H7 (cell line): Measurements from ENCODE around the gene SORBS1. TPM values are rescaled to one million over a fixed set of nuclear protein-coding genes. Genes with fewer than 3 reads are reported as not detected.
A peak's percentile ranks its signal among the peaks of the same experiment; 100 is the strongest.

Experiments used
- DNase-seq: peaks from one replicate; pipeline ENCODE4 v3.0.0; 2012
- H3K27me3 ChIP-seq: 2 replicates; pipeline ENCODE4 v1.6.0; 2011; ENCODE audit warnings: mild to moderate bottlenecking, low read length; ENCODE audit not compliant: control insufficient read depth, insufficient read depth
- H3K36me3 ChIP-seq: replicated peaks from 2 replicates; pipeline ENCODE4 v1.5.1; 2011; ENCODE audit warnings: low read length; ENCODE audit not compliant: control insufficient read depth, insufficient read depth
- H3K4me3 ChIP-seq: 2 replicates; pipeline ENCODE4 v1.5.1; 2011; ENCODE audit warnings: low read depth, mild to moderate bottlenecking, control low read depth, low read length, moderate library complexity; ENCODE audit not compliant: insufficient read depth
- total RNA-seq: library from RNA; depleted of rRNA; stranded (reverse); fragments of >200 nt; shearing (Covaris generic); gene quantifications from 2 replicates; pipeline ENCODE4 v1.2.3, GENCODE V29; 2014; rRNA removed

Gene SORBS1
- total RNA-seq, result 10.2 and 12.7 TPM in 2 replicates

GRCh38 chr10:95561177-95561863, at the start of gene SORBS1:
TSS of gene SORBS1 (minus strand) at chr10:95561371. CDS start at chr10:95441135, 120,236 bp downstream.
- Histone ChIP-seq H3K27me3 (peaks cover 4% of the 10 kb centered on the region), H3K36me3 (no peaks in the 10 kb centered on the region)

GRCh38 chr10:95610727-95611126, 49.6 kb upstream of the SORBS1 start:
- Histone ChIP-seq H3K4me3 (no peak overlapping the region), H3K36me3 (peaks cover 56% of the 10 kb centered on the region), H3K27me3 (no peaks in the 10 kb centered on the region)
- no peak for DNase-seq

More at GRCh38 chr10:95561177-95561863, at the start of gene SORBS1:
- peak; percentile 98 for DNase-seq
- H3K4me3 ChIP-seq, result peak within 1 kb of the TSS; percentile 69

GRCh38 chr10:95606922-95607321, 45.8 kb upstream of the SORBS1 start:
- no peak for DNase-seq
- H3K27me3 ChIP-seq, result no peaks in the 10 kb centered on the region
- H3K36me3 ChIP-seq, result peaks cover 34% of the 10 kb centered on the region
- H3K4me3 ChIP-seq, result no peak overlapping the region

GRCh38 chr10:95605163-95605562, 44.0 kb upstream of the SORBS1 start:
- Histone ChIP-seq H3K36me3 (peaks cover 22% of the 10 kb centered on the region), H3K27me3 (no peaks in the 10 kb centered on the region), H3K4me3 (no peak overlapping the region)
- no peak for DNase-seq

GRCh38 chr10:95604630-95605029, 43.5 kb upstream of the SORBS1 start:
- Histone ChIP-seq H3K27me3 (no peaks in the 10 kb centered on the region), H3K4me3 (no peak overlapping the region), H3K36me3 (peaks cover 18% of the 10 kb centered on the region)
- no peak for DNase-seq

DNA sequence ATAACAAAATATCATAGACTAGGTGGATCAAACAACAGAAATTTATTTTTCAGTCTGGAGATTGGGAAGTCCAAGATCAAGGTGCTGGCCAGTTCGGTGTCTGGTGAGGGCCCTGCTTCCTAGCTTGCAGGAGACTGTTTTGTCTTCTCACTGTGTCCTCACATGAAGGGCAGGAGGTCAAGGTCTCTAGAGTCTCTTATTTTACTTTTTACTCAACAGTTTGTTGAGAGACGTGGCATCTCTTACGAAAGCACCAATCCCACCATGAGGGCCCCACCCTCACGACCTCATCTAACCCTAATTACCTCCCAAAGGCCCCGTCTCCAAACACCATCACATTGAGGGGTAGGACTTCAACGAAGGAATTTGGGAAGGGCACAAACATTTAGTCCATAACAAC, 41.2 kb upstream of the SORBS1 start:
- H3K27me3 ChIP-seq, result no peaks in the 10 kb centered on the region
- peaks cover 4% of the 10 kb centered on the region for H3K36me3 ChIP-seq
- H3K4me3 ChIP-seq, result no peak overlapping the region
- DNase-seq, result no peak

GRCh38 chr10:95601116-95601719, 40.0 kb upstream of the SORBS1 start:
- DNase-seq, result peak; percentile 81
- Histone ChIP-seq H3K4me3 (no peak overlapping the region), H3K27me3 (no peaks in the 10 kb centered on the region), H3K36me3 (no peaks in the 10 kb centered on the region; the same call in 1 of the 2 replicates)

- Histone ChIP-seq H3K36me3 (no peaks in the 10 kb centered on the region), H3K4me3 (no peak overlapping the region), H3K27me3 (no peaks in the 10 kb centered on the region)
- DNase-seq, result no peak
These were observed 39.0 kb upstream of the SORBS1 start for GRCh38 chr10:95600158-95600557.

- H3K4me3 ChIP-seq, result no peak overlapping the region
- DNase-seq, result no peak
- H3K36me3 ChIP-seq, result no peaks in the 10 kb centered on the region
- no peaks in the 10 kb centered on the region for H3K27me3 ChIP-seq
These were observed 36.6 kb upstream of the SORBS1 start for GRCh38 chr10:95597788-95598187.

DNA sequence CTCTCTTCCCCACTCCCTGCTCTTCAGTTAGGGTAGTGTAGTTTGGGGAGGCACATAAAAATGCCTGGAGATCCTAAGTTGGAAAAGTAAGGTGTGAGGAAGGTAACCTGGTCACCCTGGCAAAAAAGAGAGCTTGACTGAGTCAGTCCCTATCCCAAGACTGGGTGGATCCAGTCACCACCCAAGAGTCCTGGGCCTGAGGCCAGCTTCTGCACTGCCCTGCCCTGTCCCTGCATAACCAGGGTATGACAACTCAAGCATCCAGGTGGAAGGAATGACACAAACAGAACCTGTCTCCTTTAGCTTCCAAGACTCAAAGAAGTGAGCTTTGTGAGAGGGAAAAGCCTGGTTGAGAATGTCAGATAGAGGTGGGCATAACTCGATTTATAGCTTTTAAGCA, 26.9 kb upstream of the SORBS1 start:
- Histone ChIP-seq H3K36me3 (no peaks in the 10 kb centered on the region), H3K4me3 (no peak overlapping the region), H3K27me3 (no peaks in the 10 kb centered on the region)
- DNase-seq, result no peak

DNA sequence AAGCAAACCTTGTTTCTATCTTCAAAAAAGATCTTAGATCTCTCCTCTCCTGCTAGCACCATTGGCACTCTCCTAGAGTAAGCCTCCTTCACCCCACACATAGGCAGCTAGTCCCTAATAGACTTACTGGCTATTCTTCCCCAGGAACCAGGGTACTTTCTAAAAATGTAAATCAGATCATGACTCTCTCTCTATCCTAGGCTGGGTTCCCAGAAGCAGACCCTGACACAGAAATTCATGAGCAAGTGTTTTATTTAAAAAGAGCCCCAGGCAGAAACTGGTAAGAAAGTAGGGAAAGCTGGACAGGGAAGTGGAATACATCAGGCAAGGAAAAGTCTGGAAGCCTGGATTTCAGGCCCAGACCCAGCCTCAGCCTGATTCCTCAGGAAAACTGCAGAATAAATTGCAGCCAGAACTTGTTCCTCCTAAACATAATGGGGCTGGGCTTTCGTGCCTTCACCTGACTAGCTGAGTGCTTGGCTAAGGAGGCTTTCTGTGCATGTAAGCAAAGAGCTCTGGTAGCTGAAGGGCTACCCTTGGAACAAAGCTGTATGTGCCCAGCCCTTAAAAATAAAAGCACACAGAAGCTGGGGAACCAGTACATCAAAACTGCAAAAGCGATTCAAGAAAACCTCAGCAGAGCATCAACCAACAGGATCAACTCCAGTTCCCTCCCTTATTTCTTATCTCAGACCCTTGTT, 18.8 kb upstream of the SORBS1 start:
- DNase-seq, result no peak
- H3K36me3 ChIP-seq, result no peaks in the 10 kb centered on the region
- no peaks in the 10 kb centered on the region for H3K27me3 ChIP-seq
- H3K4me3 ChIP-seq, result no peak overlapping the region

- Histone ChIP-seq H3K36me3 (no peaks in the 10 kb centered on the region), H3K4me3 (no peak overlapping the region), H3K27me3 (no peaks in the 10 kb centered on the region)
- no peak for DNase-seq
These were observed 18.1 kb upstream of the SORBS1 start for GRCh38 chr10:95579292-95579691.

DNA sequence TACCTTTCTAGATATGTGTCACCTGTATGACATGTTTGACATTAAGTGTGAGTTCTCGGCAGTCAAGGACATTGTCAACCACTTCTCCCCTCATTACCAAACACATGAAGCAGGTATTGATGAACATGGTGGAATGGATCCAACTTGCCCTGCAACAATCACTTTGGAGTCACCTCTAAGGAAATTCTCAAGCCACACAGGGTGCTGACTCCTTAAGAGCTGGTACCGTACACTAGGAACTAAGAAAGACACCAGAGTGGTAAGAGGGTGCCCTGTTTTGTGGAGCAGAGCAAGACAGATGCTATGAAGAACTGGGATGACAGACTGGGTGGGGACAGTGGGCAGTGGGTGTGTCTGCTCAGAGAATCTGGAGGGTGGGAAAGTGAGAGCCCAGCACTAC, 17.4 kb upstream of the SORBS1 start:
- Histone ChIP-seq H3K4me3 (no peak overlapping the region), H3K27me3 (no peaks in the 10 kb centered on the region), H3K36me3 (no peaks in the 10 kb centered on the region)
- no peak for DNase-seq

DNA sequence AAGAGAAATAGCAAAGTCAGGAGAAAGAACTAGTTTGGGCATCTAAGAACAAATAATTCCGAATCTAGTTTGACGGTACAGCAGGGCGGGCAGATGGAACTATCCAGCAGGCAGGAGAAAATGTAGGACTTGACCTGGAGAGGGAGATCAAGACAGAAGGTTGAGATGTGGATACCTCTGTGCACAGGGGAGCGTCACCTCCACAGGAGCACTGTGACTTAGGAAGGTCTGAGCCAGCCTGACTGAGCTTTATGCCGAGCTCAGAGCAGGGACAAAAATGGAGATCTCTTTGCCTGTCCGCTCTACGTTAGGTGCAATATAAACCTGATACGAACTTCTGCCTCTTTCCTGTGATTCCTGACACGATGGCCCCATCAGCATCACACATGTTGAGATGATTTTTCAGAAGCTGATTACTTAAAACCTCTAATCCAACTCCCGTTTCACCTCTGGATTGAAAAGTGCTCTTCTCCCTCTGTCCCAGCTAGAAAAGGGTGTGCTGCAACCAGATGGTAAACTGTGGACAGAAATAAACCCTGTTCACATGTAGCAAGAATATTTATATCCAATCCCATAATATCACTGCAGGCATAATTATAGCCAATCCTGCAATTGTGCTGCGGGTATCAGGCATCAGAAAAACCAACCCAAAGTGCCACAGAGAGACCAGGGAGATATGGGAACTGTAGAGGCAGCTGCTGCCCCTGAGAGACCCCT, 13.6 kb upstream of the SORBS1 start:
- no peak for DNase-seq
- Histone ChIP-seq H3K36me3 (no peaks in the 10 kb centered on the region), H3K4me3 (no peak overlapping the region), H3K27me3 (no peaks in the 10 kb centered on the region)
